ENCODE data around the gene ZNF782.

DNA sequence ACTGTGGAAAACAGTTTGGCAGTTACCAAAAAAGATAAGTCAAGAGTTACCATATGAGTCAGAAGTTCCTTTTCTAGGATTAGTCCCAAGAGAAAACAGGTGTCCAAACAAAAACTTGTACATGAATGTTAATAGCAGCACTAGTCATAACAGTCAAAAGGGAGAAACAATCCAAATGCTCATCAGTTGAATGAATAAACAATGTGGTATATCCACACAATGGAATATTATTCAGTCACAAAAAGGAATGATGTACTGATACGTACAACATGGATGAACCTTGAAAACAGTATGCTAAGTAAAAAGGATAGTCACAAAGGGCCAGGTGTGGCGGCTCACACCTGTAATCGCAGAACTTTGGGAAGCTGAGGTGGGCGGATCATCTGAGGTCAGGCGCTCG lies 84.3 kb downstream of the ZNF782 start:
- no peak for TF ChIP-seq CTCF (IDR thresholded peaks at IDR 0.05)
- TF ChIP-seq POLR2A (IDR thresholded peaks at IDR 0.05), result no peak
